Measurements from ENCODE around the gene MID2.
"Not testable (repeated sequence)": the region's sequence is repeated elsewhere in the genome, so short reads cannot be mapped to it uniquely, and the experiment has no call there.

The MID2 gene

GRCh38 chrX:107940095-107940494 lies 114.4 kb downstream of the MID2 start:
- no peak overlapping the region for H3K4me3 ChIP-seq
- H3K27ac ChIP-seq = no peak overlapping the region
- no peak for TF ChIP-seq CTCF (IDR thresholded peaks at IDR 0.05)
- no peak for DNase-seq (ENCODE audit: low spot score)

- DNase-seq (ENCODE audit: low spot score); H3K27ac ChIP-seq; H3K4me3 ChIP-seq: not testable (repeated sequence)
Measured at GRCh38 chrX:107955337-107955736, 129.7 kb downstream of the MID2 start.

GRCh38 chrX:107968623-107969022 lies 143.0 kb downstream of the MID2 start:
- no peak overlapping the region for H3K4me3 ChIP-seq
- TF ChIP-seq CTCF (IDR thresholded peaks at IDR 0.05) = no peak
- no peak overlapping the region for H3K27ac ChIP-seq
- DNase-seq (ENCODE audit: low spot score) = no peak

GRCh38 chrX:107970073-107970472 lies 144.4 kb downstream of the MID2 start:
- DNase-seq (ENCODE audit: low spot score) = no peak
- no peak for TF ChIP-seq CTCF (IDR thresholded peaks at IDR 0.05)
- no peak overlapping the region for H3K4me3 ChIP-seq
- H3K27ac ChIP-seq = no peak overlapping the region

GRCh38 chrX:107971636-107972035 lies 146.0 kb downstream of the MID2 start:
- H3K27ac ChIP-seq = no peak overlapping the region
- no peak for TF ChIP-seq CTCF (IDR thresholded peaks at IDR 0.05)
- H3K4me3 ChIP-seq = no peak overlapping the region
- DNase-seq (ENCODE audit: low spot score) = no peak
